ENCODE measurements around the gene ITGB8. TPM values are rescaled to one million over a fixed set of nuclear protein-coding genes. Genes with fewer than 3 reads are reported as not detected.
"Not testable (repeated sequence)": the region's sequence is repeated elsewhere in the genome, so short reads cannot be mapped to it uniquely, and the experiment has no call there.

Gene ITGB8
- 5.2 TPM for polyA plus RNA-seq (ENCODE audit: insufficient read length)

GRCh38 chr7:20330239-20330927 is at the start of gene ITGB8:
TSS of gene ITGB8 (plus strand) at chr7:20330900. CDS start at chr7:20331807, 907 bp downstream.
- DNase-seq, result peak; percentile 88

GRCh38 chr7:20282959-20283358 is 47.7 kb upstream of the ITGB8 start:
- no peak for DNase-seq

GRCh38 chr7:20283385-20283784 is 47.3 kb upstream of the ITGB8 start:
- no peak for DNase-seq

- DNase-seq, result no peak
Measured at GRCh38 chr7:20284003-20284770, 46.5 kb upstream of the ITGB8 start.

GRCh38 chr7:20284771-20285143 is 45.9 kb upstream of the ITGB8 start:
- DNase-seq, result no peak

GRCh38 chr7:20287317-20287716 is 43.4 kb upstream of the ITGB8 start:
- no peak for DNase-seq

DNA sequence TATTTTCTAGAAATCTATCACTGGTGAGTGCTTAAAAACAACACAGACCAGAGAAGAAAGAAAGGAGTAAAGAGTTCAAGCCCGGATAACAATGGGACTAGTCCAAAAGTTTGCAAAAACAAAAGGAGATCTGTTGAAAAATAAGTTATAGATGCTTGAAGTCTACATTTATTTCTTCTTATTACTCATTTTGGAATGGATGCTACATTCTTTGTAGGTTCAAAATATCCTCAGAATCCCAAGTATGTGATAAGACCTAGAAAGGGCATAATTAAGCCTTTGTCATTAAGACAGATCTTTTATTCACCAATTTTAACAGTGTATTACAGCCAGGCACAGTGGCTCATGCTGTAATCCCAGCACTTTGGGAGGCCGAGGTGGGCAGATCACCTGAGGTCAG is 42.7 kb upstream of the ITGB8 start:
- DNase-seq, result no peak

- no peak for DNase-seq
Measured at GRCh38 chr7:20290505-20291111, 40.1 kb upstream of the ITGB8 start.

- no peak for DNase-seq
Measured at GRCh38 chr7:20293336-20293735, 37.4 kb upstream of the ITGB8 start.

- no peak for DNase-seq
Measured at GRCh38 chr7:20296444-20296843, 34.3 kb upstream of the ITGB8 start.

- DNase-seq, result no peak
Measured at GRCh38 chr7:20296901-20297300, 33.8 kb upstream of the ITGB8 start.

DNA sequence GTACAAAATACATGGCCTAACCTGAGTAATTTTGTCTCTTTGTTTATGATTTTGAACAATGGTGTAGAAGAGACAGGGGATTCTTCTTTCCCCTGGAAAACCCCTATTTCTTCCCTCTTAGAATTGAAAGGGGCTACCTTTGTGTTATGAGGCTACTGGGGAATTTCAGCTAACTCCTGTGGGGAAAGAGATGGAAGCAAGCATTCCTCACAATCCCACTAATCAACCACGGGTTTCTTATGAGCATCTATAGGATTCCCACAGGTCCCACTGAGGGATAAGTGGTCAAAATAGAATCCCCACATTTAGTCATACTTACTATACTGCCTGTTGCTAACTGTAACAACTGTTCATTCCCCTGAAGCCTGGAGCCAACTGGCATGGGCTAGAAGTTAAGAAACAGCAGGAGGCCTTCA is 32.2 kb upstream of the ITGB8 start:
- DNase-seq, result no peak

GRCh38 chr7:20299145-20299544 is 31.6 kb upstream of the ITGB8 start:
- DNase-seq, result no peak

DNA sequence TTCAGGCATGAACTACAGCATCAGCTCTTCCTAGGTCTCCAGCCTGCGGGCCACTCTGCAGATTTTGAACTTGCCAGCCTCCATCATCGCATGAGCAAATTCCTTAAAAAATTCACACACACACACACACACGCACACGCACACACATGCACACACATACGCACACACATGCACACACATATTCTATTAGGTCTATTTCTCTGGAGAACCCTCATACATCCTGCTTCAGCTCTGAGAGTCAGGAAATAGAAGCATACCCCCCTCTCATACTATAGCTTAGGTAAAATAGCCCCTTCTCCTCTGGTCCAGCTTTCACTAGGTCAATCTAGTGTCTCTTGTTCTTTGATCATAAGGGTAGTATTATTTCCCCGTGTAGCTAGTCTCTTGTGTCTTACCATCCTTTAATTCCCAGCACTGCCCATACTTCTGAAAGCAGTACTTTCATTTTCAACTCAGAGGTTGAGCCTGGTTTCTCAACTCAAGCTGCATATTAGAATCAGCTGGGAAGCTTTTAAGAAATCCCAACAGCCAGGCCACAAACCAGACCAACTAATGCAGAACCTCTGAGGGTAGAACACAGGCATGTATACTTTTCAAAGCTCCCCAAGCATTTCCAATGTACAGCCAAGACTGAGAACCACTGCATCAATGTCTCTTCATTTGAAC is 30.9 kb upstream of the ITGB8 start:
- no peak for DNase-seq

DNA sequence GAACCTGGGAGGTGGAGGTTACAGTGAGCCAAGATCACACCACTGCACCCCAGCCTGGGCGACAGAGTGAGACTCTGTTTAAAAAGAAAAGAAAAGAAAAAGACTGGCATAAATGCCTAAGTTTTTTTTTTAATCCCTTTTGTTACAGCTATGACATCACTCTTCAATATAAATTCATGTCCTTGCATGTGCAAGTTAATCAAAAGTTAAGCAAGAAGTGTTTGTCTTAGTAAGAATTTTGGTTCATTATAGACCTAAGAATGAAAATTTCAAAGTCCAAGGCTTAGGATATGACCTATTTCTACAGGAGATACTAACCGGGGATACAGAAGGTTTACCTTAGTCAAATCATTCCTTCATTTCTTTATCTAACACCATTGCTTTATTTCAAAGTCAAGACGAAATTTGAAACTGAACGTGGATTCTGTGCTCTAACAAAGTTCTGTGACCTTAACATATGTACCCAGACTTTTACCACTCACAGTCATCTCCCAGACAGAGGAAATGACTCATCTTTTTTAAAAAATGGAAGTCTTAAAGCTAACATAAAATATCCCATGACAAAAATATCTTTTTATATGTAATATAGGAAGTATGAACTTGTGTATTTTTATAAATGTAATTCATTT is 29.3 kb upstream of the ITGB8 start:
- no peak for DNase-seq

- DNase-seq, result not testable (repeated sequence)
Measured at GRCh38 chr7:20302300-20302699, 28.4 kb upstream of the ITGB8 start.

GRCh38 chr7:20302891-20303290 is 27.8 kb upstream of the ITGB8 start:
- DNase-seq, result no peak

- DNase-seq, result no peak
Measured at GRCh38 chr7:20304366-20304765, 26.3 kb upstream of the ITGB8 start.

- DNase-seq, result no peak
Measured at GRCh38 chr7:20305726-20306125, 25.0 kb upstream of the ITGB8 start.

GRCh38 chr7:20306180-20306946 is 24.3 kb upstream of the ITGB8 start:
- no peak for DNase-seq

- no peak for DNase-seq
Measured at GRCh38 chr7:20307119-20307518, 23.6 kb upstream of the ITGB8 start.

DNA sequence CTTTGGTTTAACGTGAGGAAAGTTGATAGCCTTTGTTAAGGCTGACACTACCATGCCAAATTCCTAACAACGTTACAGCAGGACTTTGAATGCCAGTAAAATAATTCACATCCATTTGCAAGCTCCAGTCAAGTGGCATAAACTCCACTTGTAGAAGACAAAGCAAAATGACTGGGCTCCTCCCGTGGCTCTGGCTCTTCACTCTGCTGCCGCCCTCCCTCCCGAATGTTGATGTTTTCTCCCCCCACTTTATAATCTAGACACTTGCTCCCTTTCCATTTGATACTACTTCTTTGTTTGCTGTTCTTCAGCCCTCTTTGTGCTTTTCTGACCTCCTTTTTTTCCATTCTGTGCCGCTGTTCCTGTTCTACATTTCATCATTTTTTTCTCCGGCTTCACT is 22.8 kb upstream of the ITGB8 start:
- no peak for DNase-seq

All from hindlimb muscle (tissue), 1 donor.